Neuron (in vitro differentiated cells): ENCODE measurements around the gene DRG2.
A peak's percentile ranks its signal among the peaks of the same experiment; 100 is the strongest.

Source experiments
- H2AFZ ChIP-seq: one replicate; pipeline ENCODE4 v1.6.1; 2013; ENCODE audit warnings: low read depth, mild to moderate bottlenecking, inconsistent platforms, low read length, moderate library complexity
- H3K27me3 ChIP-seq: one replicate; pipeline ENCODE4 v1.6.1; 2013; ENCODE audit warnings: low read length; ENCODE audit not compliant: insufficient read depth
- H3K36me3 ChIP-seq: one replicate; pipeline ENCODE4 v1.6.1; 2013; ENCODE audit warnings: low read length; ENCODE audit not compliant: insufficient read depth
- H3K4me1 ChIP-seq: one replicate; pipeline ENCODE4 v1.6.1; 2013; ENCODE audit warnings: low read length; ENCODE audit not compliant: insufficient read depth
- H3K4me3 ChIP-seq: 2 replicates; pipeline ENCODE4 v1.5.1; 2013; ENCODE audit warnings: mild to moderate bottlenecking, low read length, moderate library complexity
- H3K9me3 ChIP-seq: one replicate; pipeline ENCODE4 v1.6.1; 2013; ENCODE audit warnings: low read length

The DRG2 gene

GRCh38 chr17:18056214-18056613 is 31.5 kb upstream of the DRG2 start:
- Histone ChIP-seq H3K9me3 (no peaks in the 10 kb centered on the region), H3K36me3 (peaks cover 28% of the 10 kb centered on the region), H3K4me3 (no peak overlapping the region), H2AFZ (no peak overlapping the region), H3K4me1 (no peaks in the 10 kb centered on the region), H3K27me3 (no peaks in the 10 kb centered on the region)

- Histone ChIP-seq H2AFZ (no peak overlapping the region), H3K36me3 (peaks cover 27% of the 10 kb centered on the region), H3K4me1 (no peaks in the 10 kb centered on the region), H3K9me3 (no peaks in the 10 kb centered on the region), H3K27me3 (no peaks in the 10 kb centered on the region), H3K4me3 (no peak overlapping the region)
Observed at GRCh38 chr17:18059283-18059682, 28.5 kb upstream of the DRG2 start.

- Histone ChIP-seq H3K27me3 (no peaks in the 10 kb centered on the region), H3K9me3 (no peaks in the 10 kb centered on the region), H3K4me1 (no peaks in the 10 kb centered on the region), H3K36me3 (peaks cover 22% of the 10 kb centered on the region), H2AFZ (no peak overlapping the region), H3K4me3 (no peak overlapping the region)
Observed at GRCh38 chr17:18064053-18064452, 23.7 kb upstream of the DRG2 start.

- no peak overlapping the region for H3K4me3 ChIP-seq
- H2AFZ ChIP-seq, result no peak overlapping the region
- H3K36me3 ChIP-seq, result peaks cover 22% of the 10 kb centered on the region
- H3K9me3 ChIP-seq, result no peaks in the 10 kb centered on the region
- H3K4me1 ChIP-seq, result no peaks in the 10 kb centered on the region
- H3K27me3 ChIP-seq, result no peaks in the 10 kb centered on the region
Observed at GRCh38 chr17:18065546-18065945, 22.2 kb upstream of the DRG2 start.

- Histone ChIP-seq H3K36me3 (peaks cover 18% of the 10 kb centered on the region), H3K4me1 (peaks cover 7% of the 10 kb centered on the region), H3K9me3 (no peaks in the 10 kb centered on the region), H3K4me3 (no peak overlapping the region), H3K27me3 (no peaks in the 10 kb centered on the region), H2AFZ (no peak overlapping the region)
Observed at GRCh38 chr17:18066866-18067265, 20.9 kb upstream of the DRG2 start.

- H3K27me3 ChIP-seq, result no peaks in the 10 kb centered on the region
- no peak overlapping the region for H2AFZ ChIP-seq
- peaks cover 15% of the 10 kb centered on the region for H3K36me3 ChIP-seq
- H3K4me3 ChIP-seq, result no peak overlapping the region
- H3K9me3 ChIP-seq, result no peaks in the 10 kb centered on the region
- peaks cover 7% of the 10 kb centered on the region for H3K4me1 ChIP-seq
Observed at GRCh38 chr17:18069101-18069500, 18.6 kb upstream of the DRG2 start.

- H3K4me1 ChIP-seq, result peaks cover 7% of the 10 kb centered on the region
- H3K4me3 ChIP-seq, result no peak overlapping the region
- H2AFZ ChIP-seq, result peak overlapping the region; percentile 7
Observed at GRCh38 chr17:18070861-18071340, 16.8 kb upstream of the DRG2 start.

GRCh38 chr17:18071751-18072150 is 16.0 kb upstream of the DRG2 start:
- Histone ChIP-seq H2AFZ (no peak overlapping the region), H3K9me3 (no peaks in the 10 kb centered on the region), H3K27me3 (no peaks in the 10 kb centered on the region), H3K36me3 (no peaks in the 10 kb centered on the region), H3K4me3 (no peak overlapping the region), H3K4me1 (peaks cover 7% of the 10 kb centered on the region)

More at GRCh38 chr17:18070861-18071340, 16.8 kb upstream of the DRG2 start:
- Histone ChIP-seq H3K27me3 (no peaks in the 10 kb centered on the region), H3K9me3 (no peaks in the 10 kb centered on the region), H3K36me3 (peaks cover 2% of the 10 kb centered on the region)

- Histone ChIP-seq H3K36me3 (no peaks in the 10 kb centered on the region), H3K27me3 (no peaks in the 10 kb centered on the region), H3K4me3 (no peak overlapping the region), H3K9me3 (no peaks in the 10 kb centered on the region), H3K4me1 (peaks cover 7% of the 10 kb centered on the region), H2AFZ (no peak overlapping the region)
Observed at GRCh38 chr17:18074566-18075272, 13.0 kb upstream of the DRG2 start.

GRCh38 chr17:18076936-18077335 is 10.8 kb upstream of the DRG2 start:
- Histone ChIP-seq H3K36me3 (no peaks in the 10 kb centered on the region), H2AFZ (no peak overlapping the region), H3K27me3 (no peaks in the 10 kb centered on the region), H3K4me1 (no peaks in the 10 kb centered on the region), H3K9me3 (no peaks in the 10 kb centered on the region), H3K4me3 (no peak overlapping the region)

- Histone ChIP-seq H2AFZ (no peak overlapping the region), H3K9me3 (no peaks in the 10 kb centered on the region), H3K27me3 (no peaks in the 10 kb centered on the region), H3K36me3 (no peaks in the 10 kb centered on the region), H3K4me1 (no peaks in the 10 kb centered on the region), H3K4me3 (no peak overlapping the region)
Observed at GRCh38 chr17:18079543-18079942, 8.2 kb upstream of the DRG2 start.

GRCh38 chr17:18084256-18084655 is 3.5 kb upstream of the DRG2 start:
- H3K4me1 ChIP-seq, result peaks cover 8% of the 10 kb centered on the region
- H2AFZ ChIP-seq, result no peak overlapping the region
- H3K9me3 ChIP-seq, result no peaks in the 10 kb centered on the region
- H3K27me3 ChIP-seq, result no peaks in the 10 kb centered on the region
- H3K4me3 ChIP-seq, result no peak overlapping the region
- no peaks in the 10 kb centered on the region for H3K36me3 ChIP-seq

GRCh38 chr17:18089613-18090012 is 1.9 kb downstream of the DRG2 start:
- H3K36me3 ChIP-seq, result peaks cover 17% of the 10 kb centered on the region
- H3K4me1 ChIP-seq, result peaks cover 8% of the 10 kb centered on the region
- H3K9me3 ChIP-seq, result no peaks in the 10 kb centered on the region
- no peak overlapping the region for H3K4me3 ChIP-seq
- H2AFZ ChIP-seq, result no peak overlapping the region
- H3K27me3 ChIP-seq, result no peaks in the 10 kb centered on the region
